NCI-H128 (cell line): ENCODE data around the gene SEC24D.

Experiments used
- DNase-seq: peaks from one replicate; lab custom pipeline; 2025; ENCODE audit not compliant: unreplicated experiment; lab: John Stamatoyannopoulos, UW

SEC24D gene

GRCh38 chr4:118723369-118723768 lies 112.6 kb downstream of the SEC24D start:
- no peak for DNase-seq

DNA sequence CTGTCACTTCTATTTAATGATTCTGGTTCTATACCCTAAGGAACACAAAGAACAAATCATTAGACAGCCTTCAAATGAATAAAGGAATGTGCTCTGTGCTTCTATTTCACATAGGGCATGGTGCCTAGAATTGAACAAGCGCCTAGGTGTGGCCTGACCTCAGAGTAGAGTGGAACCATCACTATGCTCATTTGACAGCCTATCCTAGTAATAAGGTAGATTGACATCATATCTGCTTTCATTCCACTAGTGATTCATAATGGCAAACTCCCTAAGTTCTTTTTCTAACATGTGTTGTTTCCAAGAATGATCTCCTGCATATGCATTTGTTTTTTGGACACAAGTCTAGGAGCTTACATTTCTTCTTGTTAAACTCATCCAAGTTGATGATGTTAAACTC lies 114.2 kb downstream of the SEC24D start:
- DNase-seq: no peak

DNA sequence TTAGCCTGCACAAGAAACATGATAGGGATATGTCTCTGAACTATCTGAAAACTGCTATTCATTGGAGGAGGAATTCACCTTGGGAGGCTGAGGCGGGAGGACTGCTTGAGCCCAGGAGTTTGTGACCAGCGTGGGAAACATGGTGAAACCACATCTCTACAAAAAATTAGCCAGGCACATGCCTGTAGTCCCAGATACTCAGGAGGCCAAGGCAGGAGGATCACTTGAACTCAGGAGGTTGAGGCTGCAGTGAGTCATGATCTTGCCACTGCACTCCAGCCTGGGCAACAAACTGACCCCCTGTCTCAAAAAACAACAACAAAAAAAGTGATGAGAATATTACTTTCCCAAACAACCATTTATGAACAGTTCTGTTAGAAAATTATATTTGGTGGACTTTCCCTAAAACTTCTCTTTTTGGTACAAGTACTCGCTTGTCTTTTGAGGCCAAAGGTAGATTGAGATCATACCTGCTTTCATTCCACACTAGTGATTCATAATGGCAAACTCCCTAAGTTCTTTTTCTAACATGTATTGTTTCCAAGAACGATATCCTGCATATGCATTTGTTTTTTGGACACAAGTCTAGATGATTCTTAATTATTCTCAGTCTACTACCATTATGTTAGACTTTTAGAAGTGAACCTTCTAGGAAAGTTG lies 117.3 kb downstream of the SEC24D start:
- no peak for DNase-seq

DNA sequence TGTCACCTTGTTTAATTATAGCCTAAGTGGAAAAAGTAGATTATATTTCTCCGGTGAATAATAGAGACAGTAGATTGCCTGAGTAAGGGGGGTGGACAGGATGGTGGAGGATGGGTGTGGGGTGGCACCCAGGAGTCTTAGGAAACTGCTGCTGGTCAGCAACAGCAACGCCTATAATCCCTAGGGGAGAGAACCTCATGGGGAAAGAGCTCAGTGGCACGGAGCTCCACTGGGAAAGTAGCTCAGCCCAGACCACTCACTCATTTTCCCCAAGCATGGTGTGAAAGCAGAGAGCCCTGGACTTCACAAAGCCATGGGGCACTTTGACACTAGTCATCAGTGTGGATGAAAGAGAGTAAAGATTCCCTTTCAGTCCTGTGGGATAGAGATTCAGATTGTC lies 119.6 kb downstream of the SEC24D start:
- no peak for DNase-seq

- no peak for DNase-seq
Measured at GRCh38 chr4:118714682-118715081, 121.2 kb downstream of the SEC24D start.

DNA sequence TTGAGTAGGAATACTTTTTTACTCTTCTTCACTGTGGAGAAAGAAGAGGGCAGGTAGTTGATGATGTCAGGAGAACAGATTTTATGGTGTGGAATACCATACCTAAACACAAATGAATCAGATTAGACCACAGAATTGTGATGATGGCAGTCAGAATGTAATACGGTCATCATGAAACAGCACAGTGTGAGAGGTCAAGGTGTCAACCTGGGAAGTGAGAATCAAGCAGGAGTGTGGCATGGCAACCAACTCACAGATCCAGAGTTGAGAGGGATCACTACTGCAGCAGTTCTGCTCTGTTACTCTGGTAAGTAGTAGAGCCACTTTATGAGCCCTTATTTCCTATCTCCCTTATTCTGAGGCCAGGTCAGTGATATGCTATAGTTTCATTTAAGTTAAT lies 123.1 kb downstream of the SEC24D start:
- DNase-seq: no peak

- no peak for DNase-seq
Measured at GRCh38 chr4:118711052-118711451, 124.9 kb downstream of the SEC24D start.

GRCh38 chr4:118703118-118703517 lies 132.8 kb downstream of the SEC24D start:
- no peak for DNase-seq

- DNase-seq: peak; percentile 84
Measured at GRCh38 chr4:118684873-118685811, 150.8 kb downstream of the SEC24D start, which contains the start of gene METTL14. Gene METTL14 (plus strand): TSS chr4:118685392. CDS start chr4:118685535, 143 bp downstream.

DNA sequence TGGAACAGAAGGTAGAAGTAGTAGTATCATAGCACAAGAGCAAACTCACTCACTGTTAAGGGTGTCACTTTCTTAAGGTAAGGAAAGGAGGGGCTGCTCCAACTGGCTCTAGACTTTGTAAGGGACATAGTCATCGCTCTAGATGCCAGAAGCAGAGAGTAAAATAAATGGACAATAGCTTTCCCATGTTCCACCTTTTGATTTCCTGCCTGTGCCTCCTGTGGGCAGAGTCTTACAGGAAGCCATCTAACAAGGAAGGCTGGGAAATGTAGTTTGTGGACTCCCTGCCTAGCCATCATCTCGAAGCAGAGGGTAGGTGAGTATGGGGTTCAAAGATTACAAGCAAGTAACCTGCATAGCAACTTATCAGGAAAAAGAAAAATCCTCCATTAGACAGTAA lies 152.4 kb downstream of the SEC24D start:
- no peak for DNase-seq

- no peak for DNase-seq
Measured at GRCh38 chr4:118682928-118683327, 153.0 kb downstream of the SEC24D start.

GRCh38 chr4:118680808-118681207 lies 155.1 kb downstream of the SEC24D start:
- no peak for DNase-seq

GRCh38 chr4:118676128-118676527 lies 159.8 kb downstream of the SEC24D start:
- no peak for DNase-seq
